H9 (cell line): ENCODE measurements around the gene RCHY1. TPM values are rescaled to one million over a fixed set of nuclear protein-coding genes. Genes with fewer than 3 reads are reported as not detected.
"Not testable (repeated sequence)": the region's sequence is repeated elsewhere in the genome, so short reads cannot be mapped to it uniquely, and the experiment has no call there.

ENCODE experiments used
- DNase-seq: peaks from one replicate; pipeline ENCODE4 v3.0.0-alpha.2; 2017
- H2AFZ ChIP-seq: one replicate; pipeline ENCODE4 v1.6.1; 2013; ENCODE audit warnings: mild to moderate bottlenecking, low read length, control low read depth, moderate library complexity
- H2AK5ac ChIP-seq: 2 replicates; pipeline ENCODE4 v1.6.1; 2013; ENCODE audit warnings: low read length, control low read depth, mixed read lengths; ENCODE audit not compliant: insufficient read length
- H2BK120ac ChIP-seq: one replicate; pipeline ENCODE4 v1.6.1; 2013; ENCODE audit warnings: low read depth, mild to moderate bottlenecking, low read length, control low read depth, inconsistent platforms; ENCODE audit not compliant: poor library complexity, severe bottlenecking
- H2BK12ac ChIP-seq: 2 replicates; pipeline ENCODE4 v1.6.1; 2013; ENCODE audit warnings: low read length, control low read depth, mixed read lengths, low read depth; ENCODE audit not compliant: insufficient read length
- H2BK15ac ChIP-seq: 2 replicates; pipeline ENCODE4 v1.6.1; 2013; ENCODE audit warnings: low read depth, low read length, control low read depth
- H2BK20ac ChIP-seq: one replicate; pipeline ENCODE4 v1.6.1; 2013; ENCODE audit warnings: low read depth, mild to moderate bottlenecking, low read length, control low read depth, inconsistent platforms; ENCODE audit not compliant: poor library complexity, severe bottlenecking
- H2BK5ac ChIP-seq: 2 replicates; pipeline ENCODE4 v1.6.1; 2013; ENCODE audit warnings: low read length, control low read depth, mixed read lengths; ENCODE audit not compliant: insufficient read length
- H3K14ac ChIP-seq: 2 replicates; pipeline ENCODE4 v1.6.1; 2013; ENCODE audit warnings: low read length, control low read depth; ENCODE audit not compliant: insufficient read depth
- H3K18ac ChIP-seq: 2 replicates; pipeline ENCODE4 v1.6.1; 2013; ENCODE audit warnings: low read depth, mild to moderate bottlenecking, mixed read lengths, low read length, control low read depth; ENCODE audit not compliant: insufficient read length
- H3K23ac ChIP-seq: 2 replicates; pipeline ENCODE4 v1.6.1; 2013; ENCODE audit warnings: low read length, control low read depth, mixed read lengths, low read depth; ENCODE audit not compliant: insufficient read length
- H3K23me2 ChIP-seq: 2 replicates; pipeline ENCODE4 v1.6.1; 2013; ENCODE audit warnings: low read depth, mild to moderate bottlenecking, mixed read lengths, low read length, control low read depth; ENCODE audit not compliant: insufficient read length, poor library complexity, severe bottlenecking
- H3K27ac ChIP-seq: 2 replicates; pipeline ENCODE4 v1.5.1; 2013; ENCODE audit warnings: low read length, control low read depth, mixed read lengths, low read depth; ENCODE audit not compliant: insufficient read length
- H3K27me3 ChIP-seq: 2 replicates; pipeline ENCODE4 v1.6.1; 2013; ENCODE audit warnings: low read length, control low read depth, inconsistent platforms; ENCODE audit not compliant: insufficient read depth
- H3K4ac ChIP-seq: 2 replicates; pipeline ENCODE4 v1.6.1; 2013; ENCODE audit warnings: low read depth, mild to moderate bottlenecking, control low read depth, inconsistent platforms, low read length, moderate library complexity
- H3K4me1 ChIP-seq: 2 replicates; pipeline ENCODE4 v1.6.1; 2013; ENCODE audit warnings: low read length, control low read depth, inconsistent platforms; ENCODE audit not compliant: insufficient read depth
- H3K4me2 ChIP-seq: 2 replicates; pipeline ENCODE4 v1.6.1; 2013; ENCODE audit warnings: low read length, control low read depth, mixed read lengths; ENCODE audit not compliant: insufficient read length, insufficient read depth
- H3K56ac ChIP-seq: 2 replicates; pipeline ENCODE4 v1.6.1; 2013; ENCODE audit warnings: low read depth, mild to moderate bottlenecking, mixed read lengths, low read length, control low read depth; ENCODE audit not compliant: insufficient read length
- H3K79me1 ChIP-seq: 2 replicates; pipeline ENCODE4 v1.6.1; 2013; ENCODE audit warnings: low read depth, mild to moderate bottlenecking, moderate library complexity, low read length, control low read depth, inconsistent platforms; ENCODE audit not compliant: insufficient read depth, poor library complexity, severe bottlenecking
- H3K79me2 ChIP-seq: 2 replicates; pipeline ENCODE4 v1.6.1; 2013; ENCODE audit warnings: low read length, control low read depth, inconsistent platforms; ENCODE audit not compliant: insufficient read depth
- H3K9ac ChIP-seq: 2 replicates; pipeline ENCODE4 v1.6.1; 2013; ENCODE audit warnings: low read length, control low read depth, mixed read lengths; ENCODE audit not compliant: insufficient read length; ENCODE audit errors: extremely low read depth
- H3K9me3 ChIP-seq: one replicate; pipeline ENCODE4 v1.6.1; 2013; ENCODE audit warnings: low read depth, low read length, inconsistent platforms; ENCODE audit not compliant: control insufficient read depth
- H3T11ph ChIP-seq: one replicate; pipeline ENCODE4 v1.6.1; 2013; ENCODE audit warnings: mild to moderate bottlenecking, low read length, control low read depth, inconsistent platforms
- H4K20me1 ChIP-seq: one replicate; pipeline ENCODE4 v1.6.1; 2013; ENCODE audit not compliant: control insufficient read depth, insufficient read length, insufficient read depth
- H4K5ac ChIP-seq: 2 replicates; pipeline ENCODE4 v1.6.1; 2013; ENCODE audit warnings: low read depth, mild to moderate bottlenecking, mixed read lengths, low read length, control low read depth; ENCODE audit not compliant: insufficient read length
- H4K8ac ChIP-seq: replicated peaks from 2 replicates; pipeline ENCODE4 v1.6.1; 2013; ENCODE audit warnings: low read length, control low read depth, mixed read lengths, low read depth; ENCODE audit not compliant: insufficient read length
- H4K91ac ChIP-seq: 2 replicates; pipeline ENCODE4 v1.6.1; 2013; ENCODE audit warnings: low read depth, mild to moderate bottlenecking, moderate library complexity, mixed read lengths, low read length, control low read depth; ENCODE audit not compliant: insufficient read length
- H3K27ac Mint-ChIP-seq, 3 experiments: 2 replicates in 2 of 3; 3 replicates in 1 of 3; pipeline ENCODE4 v1.8.0; 2020 to 2021; ENCODE audit warnings: mixed read lengths in 3 of 3, mild to moderate bottlenecking in 1 of 3, moderate library complexity in 1 of 3
- H3K27me3 Mint-ChIP-seq: 2 replicates; pipeline ENCODE4 v1.8.0; 2021; ENCODE audit warnings: low read depth, mild to moderate bottlenecking, moderate library complexity, mixed read lengths
- H3K36me3 Mint-ChIP-seq, 3 experiments: 2 replicates in 2 of 3; 3 replicates in 1 of 3; pipeline ENCODE4 v1.8.0; 2020 to 2021; ENCODE audit warnings: low read depth in 3 of 3, mixed read lengths in 3 of 3; ENCODE audit not compliant: insufficient read depth in 1 of 3
- H3K4me1 Mint-ChIP-seq, 2 experiments: 2 replicates each; pipeline ENCODE4 v1.8.0; 2020; ENCODE audit warnings: mixed read lengths in 2 of 2
- H3K4me3 Mint-ChIP-seq, 2 experiments: 2 replicates in 1 of 2; 3 replicates in 1 of 2; pipeline ENCODE4 v1.8.0; 2020 to 2021; ENCODE audit warnings: mild to moderate bottlenecking in 2 of 2, mixed read lengths in 2 of 2, moderate library complexity in 1 of 2
- H3K9me3 Mint-ChIP-seq, 2 experiments: 2 replicates in 1 of 2; 3 replicates in 1 of 2; pipeline ENCODE4 v1.8.0; 2020; ENCODE audit warnings: mild to moderate bottlenecking in 2 of 2, mixed read lengths in 2 of 2, moderate library complexity in 1 of 2
- WGBS: extraction: QIAGEN DNeasy Blood & Tissue Kit; methylation state at CpG from one replicate; pipeline ENCODE4 v1.1.7; 2013; ENCODE audit warnings: missing lambda C conversion rate, low lambda C conversion rate, mixed read lengths; ENCODE audit not compliant: insufficient read length; ENCODE audit errors: extremely low coverage; 5-methylcytosine and 5-hydroxymethylcytosine counted together
- total RNA-seq: library from RNA; stranded (reverse); gene quantifications from 2 replicates; pipeline ENCODE4 v1.2.1, GENCODE V29; 2021
- TF ChIP-seq, protein P1 (sequence below): fragments of 200-600 bp; sonication (generic); conservative IDR thresholded peaks from 3 replicates; pipeline ENCODE4 v1.8.0; 2021; ENCODE audit warnings: antibody characterized with exemption, mild to moderate bottlenecking

Gene RCHY1
- total RNA-seq, 1 experiment from 2014 or later, result 47.9 TPM

DNA sequence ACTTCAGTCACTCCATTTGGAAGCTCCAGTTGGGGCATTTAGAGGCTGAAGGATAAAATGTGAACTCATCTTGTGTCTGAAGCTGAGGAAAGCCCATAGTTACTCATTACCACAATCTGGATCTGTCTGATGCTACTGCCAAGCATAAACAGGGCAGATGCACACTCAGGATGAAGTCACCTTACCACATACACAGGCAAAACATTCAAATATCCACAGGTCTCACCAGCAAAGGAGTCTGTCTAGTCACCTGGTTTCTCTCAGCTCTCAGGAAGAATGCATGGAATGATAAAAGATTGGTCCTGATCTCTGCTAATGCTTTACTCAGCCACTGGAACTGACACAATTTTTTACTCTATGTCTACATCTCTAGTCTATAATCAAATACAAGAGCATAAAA, 28.6 kb upstream of the RCHY1 start:
- Histone ChIP-seq H4K5ac (no peak overlapping the region), H3K27ac (no peak overlapping the region), H3K23me2 (no peaks in the 10 kb centered on the region)

DNA sequence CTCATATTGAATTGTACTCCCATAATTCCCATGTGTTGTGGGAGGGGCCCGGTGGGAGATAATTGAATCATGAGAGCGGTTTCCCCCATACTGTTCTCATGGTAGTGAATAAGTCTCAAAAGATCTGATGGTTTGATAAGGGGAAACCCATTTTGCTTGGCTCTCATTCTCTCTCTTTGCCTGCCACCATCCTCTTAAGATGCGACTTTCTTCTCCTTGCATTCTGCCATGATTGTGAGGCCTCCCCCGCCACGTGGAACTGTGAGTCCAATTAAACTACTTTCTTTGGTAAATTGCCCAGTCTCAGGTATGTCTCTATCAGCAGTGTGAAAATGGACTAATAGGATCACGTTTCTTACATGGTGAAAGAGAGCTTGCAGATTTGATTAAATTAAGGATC, 23.1 kb upstream of the RCHY1 start:
- H4K20me1 ChIP-seq, H3T11ph ChIP-seq, H3K27ac ChIP-seq, H3K56ac ChIP-seq, H2BK15ac ChIP-seq, H3K79me2 ChIP-seq, H3K9ac ChIP-seq, H4K5ac ChIP-seq, H2AFZ ChIP-seq, H4K8ac ChIP-seq, DNase-seq, H4K91ac ChIP-seq, H2BK5ac ChIP-seq, H3K27me3 ChIP-seq, H3K23me2 ChIP-seq, H2AK5ac ChIP-seq, H3K4me1 Mint-ChIP-seq, H2BK12ac ChIP-seq, H3K27me3 Mint-ChIP-seq, H3K4me1 ChIP-seq, H3K9me3 ChIP-seq, H3K4me2 ChIP-seq, H3K4me3 Mint-ChIP-seq, H3K79me1 ChIP-seq, H3K18ac ChIP-seq, H3K27ac Mint-ChIP-seq, H2BK20ac ChIP-seq, H3K14ac ChIP-seq, H3K23ac ChIP-seq, H3K4ac ChIP-seq, H2BK120ac ChIP-seq: not testable (repeated sequence)
- H3K36me3 Mint-ChIP-seq, result peaks cover 12 to 16% (median 14%) of the 10 kb centered on the region in 3 experiments
- WGBS, result no CpG with 5 or more reads among the region's 6 CpGs
- H3K9me3 Mint-ChIP-seq, result peaks cover 12 to 17% of the 10 kb centered on the region in 2 experiments

More for the DNA sequence above, 28.6 kb upstream of the RCHY1 start:
- no peaks in the 10 kb centered on the region for H3K27me3 ChIP-seq
- no peak overlapping the region for H3K4me3 Mint-ChIP-seq
- H2BK120ac ChIP-seq, result no peak overlapping the region
- no peak overlapping the region for H2BK20ac ChIP-seq
- H3K27ac Mint-ChIP-seq, result no peak overlapping the region
- no peaks in the 10 kb centered on the region for H3K79me2 ChIP-seq
- no peaks in the 10 kb centered on the region for H3K9me3 ChIP-seq
- no peak overlapping the region for H3K56ac ChIP-seq
- H4K91ac ChIP-seq, result no peak overlapping the region
- no peak overlapping the region for H2BK5ac ChIP-seq
- H3K9ac ChIP-seq, result no peak overlapping the region
- H3K27me3 Mint-ChIP-seq, result no peaks in the 10 kb centered on the region
- no peak overlapping the region for H3T11ph ChIP-seq
- H3K79me1 ChIP-seq, result no peaks in the 10 kb centered on the region
- H4K8ac ChIP-seq, result no peak overlapping the region
- no peaks in the 10 kb centered on the region for H4K20me1 ChIP-seq
- H3K36me3 Mint-ChIP-seq, result peaks cover 0 to 4% (median 0%) of the 10 kb centered on the region in 3 experiments; a peak in 1 of 7 replicates
- H3K9me3 Mint-ChIP-seq, result no peaks in the 10 kb centered on the region
- no peak overlapping the region for H3K14ac ChIP-seq
- H2BK12ac ChIP-seq, result no peak overlapping the region
- H3K4me1 ChIP-seq, result no peaks in the 10 kb centered on the region
- no peak overlapping the region for H3K4ac ChIP-seq
- H2AFZ ChIP-seq, result no peak overlapping the region
- no peak for DNase-seq
- H3K4me2 ChIP-seq, result no peak overlapping the region
- H3K4me1 Mint-ChIP-seq, result no peaks in the 10 kb centered on the region
- H3K23ac ChIP-seq, result no peak overlapping the region
- no peak overlapping the region for H2AK5ac ChIP-seq
- H2BK15ac ChIP-seq, result no peak overlapping the region
- TF ChIP-seq, protein P1, sequence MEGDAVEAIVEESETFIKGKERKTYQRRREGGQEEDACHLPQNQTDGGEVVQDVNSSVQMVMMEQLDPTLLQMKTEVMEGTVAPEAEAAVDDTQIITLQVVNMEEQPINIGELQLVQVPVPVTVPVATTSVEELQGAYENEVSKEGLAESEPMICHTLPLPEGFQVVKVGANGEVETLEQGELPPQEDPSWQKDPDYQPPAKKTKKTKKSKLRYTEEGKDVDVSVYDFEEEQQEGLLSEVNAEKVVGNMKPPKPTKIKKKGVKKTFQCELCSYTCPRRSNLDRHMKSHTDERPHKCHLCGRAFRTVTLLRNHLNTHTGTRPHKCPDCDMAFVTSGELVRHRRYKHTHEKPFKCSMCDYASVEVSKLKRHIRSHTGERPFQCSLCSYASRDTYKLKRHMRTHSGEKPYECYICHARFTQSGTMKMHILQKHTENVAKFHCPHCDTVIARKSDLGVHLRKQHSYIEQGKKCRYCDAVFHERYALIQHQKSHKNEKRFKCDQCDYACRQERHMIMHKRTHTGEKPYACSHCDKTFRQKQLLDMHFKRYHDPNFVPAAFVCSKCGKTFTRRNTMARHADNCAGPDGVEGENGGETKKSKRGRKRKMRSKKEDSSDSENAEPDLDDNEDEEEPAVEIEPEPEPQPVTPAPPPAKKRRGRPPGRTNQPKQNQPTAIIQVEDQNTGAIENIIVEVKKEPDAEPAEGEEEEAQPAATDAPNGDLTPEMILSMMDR, result no peak
- H3K18ac ChIP-seq, result no peak overlapping the region
